ENCODE data around the gene RYR2. TPM values are rescaled to one million over a fixed set of nuclear protein-coding genes. Genes with fewer than 3 reads are reported as not detected.

RYR2 gene
- total and polyA plus RNA-seq, 2 of the 8 experiments (the other 6 are each of a cell fraction or from before 2014, with no cell fraction given) = 1.3 to 4.4 TPM

- Histone ChIP-seq H3K27ac (ENCODE audit: low read depth, low read length) (no peak overlapping the region), H3K79me1 (ENCODE audit: low read depth, low read length) (no peaks in the 10 kb centered on the region), H4K20me1 (replicated peaks in 1 of 2; ENCODE audit: control insufficient read depth in 1 of 2, insufficient read depth in 2 of 2, low read length in 2 of 2) (no peaks in the 10 kb centered on the region), H3K27me3 (replicated peaks in 1 of 4; ENCODE audit: control insufficient read depth in 3 of 4, extremely low read depth in 1 of 4, insufficient read depth in 3 of 4, low read length in 3 of 4) (no peaks in the 10 kb centered on the region), H3K56ac (replicated peaks; ENCODE audit: insufficient read length, low read depth, low read length) (no peak overlapping the region), H2BK5ac (ENCODE audit: low read depth, low read length) (no peak overlapping the region), H4K91ac (replicated peaks; ENCODE audit: insufficient read length, low read length) (no peak overlapping the region), H3K18ac (ENCODE audit: extremely low read depth, low read length) (no peak overlapping the region), H2BK15ac (ENCODE audit: low read length) (no peak overlapping the region), H3K9me3 (ENCODE audit: insufficient read depth in 2 of 2, low read depth in 1 of 2, low read length in 1 of 2) (no peaks in the 10 kb centered on the region), H3K4ac (replicated peaks; ENCODE audit: insufficient read length, low read depth, low read length) (no peak overlapping the region), H2BK12ac (ENCODE audit: low read depth, low read length) (no peak overlapping the region), H3K4me2 (ENCODE audit: insufficient read depth in 1 of 2, low read depth in 2 of 2, low read length in 2 of 2) (no peak overlapping the region), H2AFZ (ENCODE audit: low read length) (no peak overlapping the region), H4K5ac (ENCODE audit: insufficient read length, low read depth, low read length) (no peak overlapping the region), H3K23ac (ENCODE audit: insufficient read length) (no peak overlapping the region), H3K14ac (ENCODE audit: insufficient read length) (no peak overlapping the region), H3K4me1 (replicated peaks in 1 of 4; ENCODE audit: control insufficient read depth in 3 of 4, insufficient read depth in 4 of 4, low read length in 3 of 4) (peaks cover 0 to 2% (median 0%) of the 10 kb centered on the region in 4 experiments; a peak in 1 of 7 replicates), H2AK5ac (ENCODE audit: low read depth, low read length) (no peak overlapping the region), H2BK20ac (ENCODE audit: low read length) (no peak overlapping the region), H4K8ac (ENCODE audit: extremely low read depth, insufficient read depth, low read length) (no peak overlapping the region), H3K4me3 (ENCODE audit: extremely low read depth in 1 of 4, insufficient read depth in 2 of 4, low read depth in 3 of 4, low read length in 4 of 4) (no peak overlapping the region), H3K23me2 (ENCODE audit: low read depth, low read length) (no peaks in the 10 kb centered on the region), H2BK120ac (replicated peaks; ENCODE audit: low read depth, low read length) (no peak overlapping the region), H3K36me3 (ENCODE audit: control insufficient read depth in 2 of 4, insufficient read depth in 4 of 4, low read length in 3 of 4) (no peaks in the 10 kb centered on the region), H3K9ac (replicated peaks in 1 of 4; ENCODE audit: extremely low read depth in 1 of 4, low read depth in 3 of 4, low read length in 3 of 4) (no peak overlapping the region), H3K79me2 (ENCODE audit: control insufficient read depth in 1 of 2, insufficient read depth in 2 of 2, low read length in 2 of 2) (no peaks in the 10 kb centered on the region; a peak in 2 of 4 replicates)
- CTCF ChIA-PET (ENCODE audit: partially characterized antibody) = interaction anchor here (2.7 kb wide), 1 partner anchor 15 kb away, joined by 6 read pairs; no protein-coding TSS in a partner anchor
- no peak for FAIRE-seq
- TF ChIP-seq FOSL1 (IDR thresholded peaks at IDR 0.05; ENCODE audit: insufficient read depth, low read depth, low read length) (no peak), POLR2A (IDR thresholded peaks at IDR 0.05; ENCODE audit: control extremely low read depth in 1 of 2, low read depth in 2 of 2, low read length in 2 of 2) (no peak), SAP30 (IDR thresholded peaks at IDR 0.05; ENCODE audit: insufficient read depth, insufficient replicate concordance, low read length) (no peak)
- 81% methylated on average over 1 of the region's 1 CpG; no CpG with 5 or more reads in 1 of the 2 experiments for WGBS, 2 experiments (ENCODE audit: extremely low coverage in 1 of 2, insufficient coverage in 1 of 2, insufficient read length in 1 of 2, insufficient replicate concordance in 2 of 2, low coverage in 1 of 2, low lambda C conversion rate in 2 of 2, missing lambda C conversion rate in 1 of 2)
- DNase-seq (ENCODE audit: low read depth in 1 of 2, low spot score in 2 of 2) = no peak
- POLR2A ChIA-PET (ENCODE audit: partially characterized antibody) = interaction anchor here (0.6 kb wide), 1 partner anchor 229 kb away, joined by 4 read pairs; no protein-coding TSS in a partner anchor
Measured at GRCh38 chr1:237166086-237166485, 124.1 kb downstream of the RYR2 start.
